T-helper 1 cell treated with Interleukin-12 subunit alpha and Interleukin-12 subunit beta and Interleukin-4 antibody, amounts not matched to agents 30 μg/mL and 1 μg/mL, for 36 hours (primary cell): ENCODE data around the gene CARM1.
"Not testable (repeated sequence)": the region's sequence is repeated elsewhere in the genome, so short reads cannot be mapped to it uniquely, and the experiment has no call there.

Experiments used
- H3K27ac Mint-ChIP-seq: one replicate; pipeline ENCODE4 v1.8.0; 2021; ENCODE audit warnings: mild to moderate bottlenecking, mixed read lengths
- H3K27me3 Mint-ChIP-seq: one replicate; pipeline ENCODE4 v1.8.0; 2021; ENCODE audit warnings: low read depth, mixed read lengths
- H3K36me3 Mint-ChIP-seq: one replicate; pipeline ENCODE4 v1.8.0; 2021; ENCODE audit warnings: low read depth, mixed read lengths
- H3K4me1 Mint-ChIP-seq: one replicate; pipeline ENCODE4 v1.8.0; 2021; ENCODE audit warnings: low read depth, mixed read lengths
- H3K4me3 Mint-ChIP-seq: one replicate; pipeline ENCODE4 v1.8.0; 2021; ENCODE audit warnings: mild to moderate bottlenecking, moderate library complexity, mixed read lengths
- H3K9me3 Mint-ChIP-seq: one replicate; pipeline ENCODE4 v1.8.0; 2021; ENCODE audit warnings: mixed read lengths

CARM1 gene

DNA sequence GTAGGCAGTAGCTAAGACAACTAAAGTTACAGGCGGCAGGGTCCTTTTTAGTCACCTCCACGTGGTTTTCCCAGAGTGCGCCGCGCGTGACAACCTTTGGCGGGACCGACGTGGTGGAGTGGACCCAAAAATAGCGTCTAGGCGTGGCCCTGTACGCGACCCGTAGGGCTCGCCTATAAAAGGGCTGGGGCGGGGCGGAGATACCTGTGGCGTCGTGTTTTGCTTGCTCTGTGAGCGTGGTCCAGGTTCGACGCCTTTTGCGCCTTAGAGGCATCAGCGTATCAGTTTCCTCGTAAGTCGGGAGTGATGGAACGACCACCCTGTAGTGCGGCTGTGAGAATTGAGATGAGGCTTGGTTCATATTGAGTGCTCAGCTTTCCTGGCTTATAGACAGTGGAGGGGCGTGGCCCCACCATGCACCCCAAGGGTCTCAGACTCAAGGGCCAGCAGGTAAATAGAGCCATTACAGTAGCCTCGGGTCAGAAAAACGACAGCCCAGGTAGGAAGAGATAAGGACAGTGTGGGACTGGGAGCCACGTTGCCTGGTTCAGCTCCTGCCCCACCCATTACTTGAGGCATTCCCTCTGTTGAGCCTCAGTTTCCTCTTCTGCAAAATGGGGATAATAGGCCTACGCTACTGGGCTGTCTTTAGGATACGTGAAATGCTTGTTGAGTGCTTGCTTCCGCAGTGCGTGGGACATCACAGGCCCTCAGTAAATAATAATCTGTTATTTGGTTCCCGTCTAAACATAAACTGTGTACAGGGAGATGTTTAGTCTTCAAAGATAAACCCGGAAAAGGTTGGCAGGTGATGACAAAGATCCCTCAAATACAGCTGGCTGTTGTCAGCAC, 34.6 kb upstream of the CARM1 start:
- Mint-ChIP-seq H3K4me1 (peaks cover 10% of the 10 kb centered on the region), H3K4me3 (peak overlapping the region; percentile 92), H3K27ac (peak overlapping the region; percentile 100), H3K36me3 (peaks cover 11% of the 10 kb centered on the region), H3K27me3 (no peaks in the 10 kb centered on the region), H3K9me3 (peaks cover 5% of the 10 kb centered on the region)

DNA sequence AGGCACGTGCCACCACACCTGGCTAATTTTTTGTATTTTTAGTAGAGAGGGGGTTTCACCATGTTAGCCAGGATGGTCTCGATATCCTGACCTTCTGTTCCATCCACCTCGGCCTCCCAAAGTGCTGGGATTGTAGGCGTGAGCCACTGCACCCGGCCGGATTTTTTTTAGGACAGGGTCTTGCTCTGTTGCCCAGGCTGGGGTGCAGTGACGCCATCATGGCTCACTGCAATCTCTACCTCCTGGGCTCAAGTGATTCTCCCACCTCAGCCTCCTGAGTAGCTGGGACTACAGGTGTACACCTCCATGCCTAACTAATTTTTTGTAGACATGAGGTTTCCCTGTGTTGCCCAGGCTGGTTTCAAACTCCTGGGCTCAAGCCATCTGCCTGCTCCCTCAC, 33.7 kb upstream of the CARM1 start:
- not testable (repeated sequence) for H3K27me3 Mint-ChIP-seq, H3K4me3 Mint-ChIP-seq, H3K36me3 Mint-ChIP-seq, H3K27ac Mint-ChIP-seq, H3K9me3 Mint-ChIP-seq, H3K4me1 Mint-ChIP-seq

DNA sequence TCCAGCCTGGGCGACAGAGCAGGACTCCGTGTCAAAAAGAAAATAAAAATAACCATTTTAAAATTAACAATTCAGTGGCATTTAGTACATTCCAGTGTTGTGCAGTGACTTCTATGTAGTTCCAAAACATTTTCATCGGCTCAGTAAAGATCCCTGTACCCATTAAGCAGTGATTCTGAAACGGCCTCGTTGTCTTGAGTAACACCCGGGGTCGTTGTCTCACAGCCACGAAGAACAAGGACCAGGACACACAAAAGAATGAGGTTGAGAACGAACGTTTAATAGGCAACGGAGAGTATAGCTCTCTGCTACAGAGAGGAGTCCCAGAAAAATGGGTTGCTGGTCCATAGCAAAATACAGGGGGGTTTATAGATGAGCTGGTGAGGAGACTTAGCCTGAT, 33.0 kb upstream of the CARM1 start:
- Mint-ChIP-seq H3K36me3 (peaks cover 9% of the 10 kb centered on the region), H3K4me3 (no peak overlapping the region), H3K27ac (no peak overlapping the region), H3K4me1 (peaks cover 10% of the 10 kb centered on the region), H3K27me3 (no peaks in the 10 kb centered on the region), H3K9me3 (peaks cover 5% of the 10 kb centered on the region)

DNA sequence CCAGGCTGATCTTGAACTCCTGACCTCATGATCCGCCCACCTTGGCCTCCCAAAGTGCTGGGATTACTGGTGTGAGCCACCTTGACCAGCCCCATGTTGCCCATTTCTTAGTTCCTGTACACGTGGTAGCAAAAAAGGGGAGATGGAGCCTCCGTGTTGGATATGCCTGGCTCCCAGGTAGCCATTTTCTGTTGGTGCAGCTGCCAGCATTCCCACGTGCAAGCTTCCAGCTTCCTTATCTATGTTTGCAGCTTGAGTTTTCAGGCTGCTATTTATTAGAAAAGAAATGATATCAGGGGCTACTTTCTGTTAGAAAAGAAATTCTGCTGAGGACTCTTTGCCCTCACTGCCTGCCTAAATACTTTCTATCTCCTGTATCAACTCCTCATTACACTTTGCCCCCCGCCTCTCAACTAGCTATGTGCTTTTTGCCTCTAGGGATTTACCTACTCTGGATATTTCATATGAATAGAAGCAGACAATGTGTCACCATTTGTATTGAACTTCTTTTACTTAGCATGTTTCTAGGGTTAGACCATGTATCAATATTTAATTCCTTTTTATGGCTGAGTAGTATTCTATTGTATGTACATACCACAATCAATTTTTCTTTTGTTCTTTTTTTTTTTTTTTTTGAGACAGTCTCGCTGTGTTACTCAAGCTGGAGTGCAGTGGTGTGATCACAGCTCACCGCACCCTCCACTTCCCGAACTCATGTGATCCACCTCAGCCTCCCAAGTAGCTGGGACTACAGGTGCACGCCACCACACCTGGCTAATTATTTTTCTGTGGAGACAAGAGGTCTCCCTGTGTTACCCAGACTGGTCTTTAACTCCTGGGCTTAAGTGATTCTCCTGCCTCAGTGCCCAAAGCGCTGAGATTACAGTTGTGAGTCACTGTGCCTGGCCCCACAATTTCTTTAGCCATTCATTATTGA, 32.0 kb upstream of the CARM1 start:
- Mint-ChIP-seq H3K4me3 (no peak overlapping the region), H3K4me1 (peaks cover 10% of the 10 kb centered on the region), H3K27me3 (no peaks in the 10 kb centered on the region), H3K27ac (no peak overlapping the region), H3K36me3 (peaks cover 9% of the 10 kb centered on the region), H3K9me3 (peaks cover 5% of the 10 kb centered on the region)

DNA sequence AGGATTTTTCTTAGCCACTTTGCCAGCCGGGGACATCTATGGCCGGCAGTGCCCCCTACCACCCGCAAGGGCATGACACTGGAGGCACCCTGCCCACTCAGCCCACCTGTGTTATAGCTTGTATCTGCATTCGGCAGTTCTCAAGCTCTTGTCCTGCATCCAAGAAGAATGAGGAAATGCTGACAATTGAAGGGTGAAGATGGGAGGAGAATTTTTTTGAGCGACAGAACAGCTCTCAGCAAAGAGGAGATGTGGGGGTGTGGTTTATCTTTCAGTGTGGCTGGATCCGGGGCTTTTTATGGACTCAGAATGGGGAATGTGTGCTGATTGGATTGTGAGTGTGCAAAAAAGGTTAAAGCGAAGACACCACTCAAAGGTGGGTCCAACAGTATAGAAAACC, 28.6 kb upstream of the CARM1 start:
- H3K4me3 Mint-ChIP-seq, result no peak overlapping the region
- no peak overlapping the region for H3K27ac Mint-ChIP-seq
- H3K4me1 Mint-ChIP-seq, result no peaks in the 10 kb centered on the region
- peaks cover 4% of the 10 kb centered on the region for H3K36me3 Mint-ChIP-seq
- H3K9me3 Mint-ChIP-seq, result peaks cover 7% of the 10 kb centered on the region
- H3K27me3 Mint-ChIP-seq, result no peaks in the 10 kb centered on the region

DNA sequence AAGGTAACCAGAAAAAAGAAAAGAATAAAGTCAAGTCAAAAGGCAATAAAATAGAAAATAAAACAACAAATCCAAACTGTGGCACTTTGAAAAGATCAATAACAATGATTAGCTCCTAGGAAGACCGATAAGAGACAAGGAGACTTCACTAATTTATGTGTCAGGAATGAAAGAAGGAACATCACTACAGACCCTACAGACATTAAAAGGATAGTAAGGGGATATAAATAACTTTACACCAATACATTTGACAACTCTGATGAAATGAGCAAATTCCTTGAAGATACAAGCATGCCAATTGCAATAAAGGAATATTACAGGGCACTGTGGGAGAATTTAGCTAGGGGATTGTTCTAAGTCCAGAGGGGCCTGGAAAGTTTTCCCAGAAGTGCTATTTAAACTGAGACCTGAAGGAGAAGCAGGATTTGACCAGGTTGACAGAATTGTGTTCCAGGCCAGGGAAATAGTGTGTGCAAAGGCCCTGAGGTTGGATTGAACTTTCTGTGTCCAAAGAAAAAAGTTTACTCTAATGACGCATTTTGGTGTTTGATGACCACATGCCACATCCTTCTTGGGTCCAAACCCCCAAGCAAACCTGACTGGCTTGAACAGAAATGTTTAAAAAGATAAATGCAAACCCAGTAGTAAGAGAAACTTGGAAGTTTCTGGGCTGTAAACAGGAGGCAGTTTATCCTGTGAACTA, 24.7 kb upstream of the CARM1 start:
- Mint-ChIP-seq H3K27me3 (no peaks in the 10 kb centered on the region), H3K4me1 (peaks cover 4% of the 10 kb centered on the region), H3K27ac (no peak overlapping the region), H3K9me3 (peaks cover 7% of the 10 kb centered on the region), H3K4me3 (no peak overlapping the region), H3K36me3 (peaks cover 4% of the 10 kb centered on the region)

DNA sequence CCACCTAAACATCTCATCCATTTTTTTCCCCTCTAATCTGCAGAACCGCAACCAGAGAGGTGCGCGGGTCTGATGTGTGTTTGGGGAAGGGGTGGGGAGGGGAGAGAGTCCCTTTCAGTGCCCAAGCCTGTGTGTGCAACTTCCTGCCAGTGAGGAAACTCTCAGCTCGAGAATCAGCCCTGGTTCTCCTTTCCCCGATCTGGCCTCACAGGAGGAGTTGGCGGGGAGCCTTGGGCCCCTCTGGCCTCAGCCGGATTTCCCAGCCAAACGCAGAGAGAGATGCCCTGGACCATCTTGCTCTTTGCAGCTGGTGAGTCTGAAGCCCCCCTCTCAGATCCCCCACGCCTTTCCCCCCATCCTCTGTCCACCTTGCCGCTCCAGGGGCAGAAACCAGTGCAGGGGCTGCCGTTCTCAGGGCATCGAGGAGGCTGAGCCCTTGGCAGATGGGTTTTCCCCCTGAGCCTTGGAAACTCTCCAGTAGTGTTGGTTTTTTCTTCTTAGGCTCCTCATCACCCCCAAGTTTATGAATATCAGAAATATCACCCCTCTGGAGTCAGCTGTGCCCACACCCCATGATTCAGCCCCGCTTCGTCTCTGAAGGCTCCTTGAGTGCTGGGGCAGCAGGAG, 23.0 kb upstream of the CARM1 start, which contains the start of gene C19orf38:
TSS of gene C19orf38 (plus strand) at position 186 of the 627 bp plus-strand sequence. CDS start at position 280, 94 bp downstream.
- peak within 1 kb of the TSS; percentile 54 for H3K4me3 Mint-ChIP-seq
- peaks cover 6% of the 10 kb centered on the region for H3K4me1 Mint-ChIP-seq
- H3K9me3 Mint-ChIP-seq, result peaks cover 7% of the 10 kb centered on the region
- H3K36me3 Mint-ChIP-seq, result peaks cover 4% of the 10 kb centered on the region
- H3K27ac Mint-ChIP-seq, result peak within 1 kb of the TSS; percentile 34
- no peaks in the 10 kb centered on the region for H3K27me3 Mint-ChIP-seq

DNA sequence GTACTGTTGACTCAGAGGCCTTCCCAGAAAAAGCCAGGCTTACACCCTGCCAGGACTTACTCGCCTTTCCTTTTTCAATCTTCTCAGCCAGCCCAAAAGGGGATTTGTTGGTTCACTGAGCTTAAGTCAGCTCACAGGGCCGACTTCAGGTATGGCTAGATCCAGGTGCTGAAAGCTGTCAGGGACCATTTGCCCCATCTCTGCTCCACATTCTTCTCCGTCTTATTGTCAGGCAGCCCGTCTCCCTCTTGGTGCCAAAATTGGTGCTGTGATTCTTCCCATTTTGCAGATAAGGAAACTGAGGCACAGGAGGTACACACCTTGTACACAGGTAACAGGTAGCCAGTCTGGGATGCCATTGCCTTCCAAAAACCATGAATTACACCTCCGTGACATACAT, 20.7 kb upstream of the CARM1 start:
- Mint-ChIP-seq H3K36me3 (peaks cover 4% of the 10 kb centered on the region), H3K4me3 (no peak overlapping the region), H3K27me3 (no peaks in the 10 kb centered on the region), H3K9me3 (peaks cover 7% of the 10 kb centered on the region), H3K4me1 (peaks cover 6% of the 10 kb centered on the region), H3K27ac (no peak overlapping the region)

DNA sequence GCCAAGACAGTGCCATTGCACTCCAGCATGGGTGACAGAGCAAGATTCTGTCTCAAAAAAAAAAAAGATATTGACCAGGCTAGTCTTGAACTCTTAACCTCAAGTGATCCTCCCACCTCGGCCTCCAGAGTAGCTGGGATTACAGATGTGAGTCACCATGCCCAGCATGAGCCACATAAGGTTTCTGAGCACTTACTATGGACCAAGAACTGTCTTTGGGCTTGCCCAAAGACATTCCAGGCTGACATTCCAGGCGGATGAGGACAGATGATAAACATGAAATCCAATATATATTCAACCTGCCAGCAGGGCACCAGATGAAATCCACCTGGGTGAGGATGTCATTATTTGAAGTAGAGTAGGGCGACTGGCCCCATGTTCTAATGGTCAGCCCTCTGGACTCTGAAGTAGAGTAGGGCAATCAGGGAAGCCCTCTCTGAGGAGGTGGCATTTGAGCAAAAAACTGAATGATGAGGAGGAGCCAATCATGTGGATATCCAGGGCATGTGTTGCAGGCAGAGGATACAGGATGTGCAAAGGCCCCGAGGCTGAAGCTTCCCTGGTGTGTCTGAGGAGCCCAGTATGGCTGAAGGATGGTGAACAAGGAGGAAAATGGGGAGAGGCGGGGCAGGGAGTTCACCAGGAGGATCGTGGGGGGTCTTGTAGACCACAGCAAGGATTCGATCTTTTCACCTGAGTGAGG, 19.1 kb upstream of the CARM1 start:
- no peak overlapping the region for H3K27ac Mint-ChIP-seq
- H3K4me1 Mint-ChIP-seq, result peaks cover 6% of the 10 kb centered on the region
- no peaks in the 10 kb centered on the region for H3K27me3 Mint-ChIP-seq

DNA sequence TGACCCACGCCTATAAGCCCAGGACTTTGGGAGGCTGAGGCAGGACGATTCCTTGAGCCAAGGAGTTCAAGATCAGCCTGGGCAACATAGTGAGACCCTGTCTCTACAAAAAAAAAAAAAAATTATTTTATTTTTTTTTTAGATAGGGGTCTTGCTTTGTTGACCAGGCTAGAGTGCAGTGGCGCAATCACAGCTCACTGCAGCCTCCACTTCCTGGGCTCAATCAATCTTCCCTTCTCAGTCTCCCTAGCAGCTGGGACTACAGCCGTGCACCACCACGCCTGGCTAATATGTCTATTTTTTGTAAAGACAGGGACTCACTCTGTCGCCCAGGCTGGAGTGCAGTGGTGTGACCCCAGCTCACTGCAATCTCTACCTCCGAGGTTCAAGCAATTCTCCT, 18.4 kb upstream of the CARM1 start:
- H3K27me3 Mint-ChIP-seq, result no peaks in the 10 kb centered on the region

More for the DNA sequence above, 19.1 kb upstream of the CARM1 start:
- Mint-ChIP-seq H3K4me3 (no peak overlapping the region), H3K36me3 (no peaks in the 10 kb centered on the region), H3K9me3 (no peaks in the 10 kb centered on the region)

DNA sequence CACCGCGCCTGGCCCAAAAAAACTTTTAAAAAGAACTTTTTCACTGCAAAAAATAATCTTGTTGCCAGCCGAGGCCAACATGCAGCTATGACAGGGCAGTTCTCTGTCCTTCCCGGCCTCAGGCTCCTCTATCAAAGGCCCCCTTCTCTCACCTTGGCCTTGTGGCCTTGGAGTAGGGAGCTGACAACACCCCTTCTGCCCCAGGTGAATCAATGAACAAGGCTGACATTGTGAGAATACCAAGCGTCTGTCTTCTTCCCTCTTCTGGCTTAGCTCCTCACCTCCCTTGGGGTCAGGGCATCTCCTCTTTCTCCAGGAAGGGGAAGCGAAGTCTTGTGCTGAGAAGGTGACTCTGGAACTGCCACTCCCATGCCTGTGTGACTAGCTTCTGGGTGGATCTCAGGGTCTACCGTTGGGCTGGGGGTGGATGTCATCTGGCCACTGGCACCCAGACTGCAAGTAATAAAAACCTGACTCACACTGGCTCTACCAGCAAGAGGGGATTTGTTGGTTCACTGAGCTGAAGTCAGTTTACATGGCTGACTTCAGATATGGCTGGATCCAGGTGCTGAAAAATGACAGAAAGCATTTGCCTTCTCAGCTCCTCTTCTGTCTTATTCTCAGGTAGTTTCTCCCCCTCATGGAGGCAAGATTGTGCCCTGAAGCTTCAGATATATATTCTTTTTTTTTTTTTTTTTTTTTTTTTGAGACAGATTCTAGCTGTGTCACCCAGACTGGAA, 16.8 kb upstream of the CARM1 start:
- Mint-ChIP-seq H3K9me3 (no peaks in the 10 kb centered on the region), H3K27ac (no peak overlapping the region), H3K4me1 (peaks cover 6% of the 10 kb centered on the region), H3K4me3 (no peak overlapping the region), H3K36me3 (no peaks in the 10 kb centered on the region), H3K27me3 (no peaks in the 10 kb centered on the region)

More for the DNA sequence above, 18.4 kb upstream of the CARM1 start:
- Mint-ChIP-seq H3K36me3 (no peaks in the 10 kb centered on the region), H3K27ac (no peak overlapping the region), H3K9me3 (no peaks in the 10 kb centered on the region), H3K4me3 (no peak overlapping the region), H3K4me1 (peaks cover 6% of the 10 kb centered on the region)

DNA sequence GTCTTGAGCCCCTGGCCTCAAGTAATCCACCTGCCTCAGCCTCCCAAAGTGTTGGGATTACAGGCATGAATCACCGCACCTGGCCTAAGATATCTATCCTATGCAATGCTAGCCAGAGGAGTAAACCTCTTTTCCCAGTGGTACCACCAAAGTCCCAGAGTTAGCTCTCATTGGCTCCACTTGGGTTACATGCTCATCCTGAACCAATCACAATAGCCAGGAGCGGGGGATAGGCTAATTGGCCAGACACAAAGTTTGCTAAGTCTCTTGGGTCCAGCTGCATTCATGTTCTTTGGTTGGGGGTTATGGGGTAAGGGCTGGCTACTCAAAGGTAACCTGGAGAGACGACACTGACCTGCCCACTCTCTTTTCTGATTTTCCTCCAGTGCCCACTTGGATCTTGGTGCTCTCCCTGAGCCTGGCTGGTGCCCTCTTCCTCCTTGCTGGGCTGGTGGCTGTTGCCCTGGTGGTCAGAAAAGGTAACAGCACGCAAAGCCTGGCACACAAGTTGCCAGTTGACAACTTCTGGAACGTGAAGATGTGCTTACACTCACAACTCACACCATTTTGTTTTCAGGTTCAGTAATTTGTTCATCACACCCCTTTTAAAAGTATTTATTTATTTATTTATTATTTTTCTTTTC, 15.4 kb upstream of the CARM1 start:
- H3K4me1 Mint-ChIP-seq, result peaks cover 6% of the 10 kb centered on the region
- no peak overlapping the region for H3K27ac Mint-ChIP-seq
- no peaks in the 10 kb centered on the region for H3K36me3 Mint-ChIP-seq
- no peak overlapping the region for H3K4me3 Mint-ChIP-seq
- H3K27me3 Mint-ChIP-seq, result no peaks in the 10 kb centered on the region
- H3K9me3 Mint-ChIP-seq, result no peaks in the 10 kb centered on the region

DNA sequence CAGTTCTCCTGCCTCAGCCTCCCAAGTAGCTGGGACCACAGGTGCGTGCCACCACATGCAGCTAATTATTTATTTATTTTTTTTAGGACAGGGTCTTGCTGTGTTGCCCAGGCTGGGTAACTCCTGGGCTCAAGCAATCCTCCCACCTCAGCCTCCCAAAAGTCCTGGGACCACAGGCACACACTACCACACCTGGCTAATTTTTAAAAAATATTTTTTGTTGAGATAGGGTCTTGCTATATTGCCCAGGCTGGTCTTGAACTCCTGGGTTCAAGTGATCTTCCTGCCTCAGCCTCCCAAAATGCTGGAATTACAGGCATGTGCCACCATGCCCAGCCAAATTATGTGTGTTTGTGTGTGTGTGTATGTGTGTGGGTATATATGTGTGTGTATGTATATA, 14.5 kb upstream of the CARM1 start:
- H3K27me3 Mint-ChIP-seq, H3K4me3 Mint-ChIP-seq, H3K36me3 Mint-ChIP-seq, H3K4me1 Mint-ChIP-seq, H3K9me3 Mint-ChIP-seq, H3K27ac Mint-ChIP-seq: not testable (repeated sequence)
